ENCODE results near the gene PTPRU.

PTPRU gene

GRCh38 chr1:29235955-29236711 lies at the start of gene PTPRU:
Gene PTPRU, plus strand, starts transcription at chr1:29236522. Its CDS starts 123 bp downstream, at chr1:29236645.
- DNase-seq (ENCODE audit: low read depth) = peak; percentile 68

GRCh38 chr1:29186707-29187106 lies 49.6 kb upstream of the PTPRU start:
- DNase-seq (ENCODE audit: low read depth) = no peak

GRCh38 chr1:29190718-29191117 lies 45.6 kb upstream of the PTPRU start:
- no peak for DNase-seq (ENCODE audit: low read depth)

- no peak for DNase-seq (ENCODE audit: low read depth)
Observed at GRCh38 chr1:29193879-29194455, 42.4 kb upstream of the PTPRU start.

GRCh38 chr1:29195881-29196291 lies 40.4 kb upstream of the PTPRU start:
- DNase-seq (ENCODE audit: low read depth) = no peak

GRCh38 chr1:29196863-29197589 lies 39.3 kb upstream of the PTPRU start:
- no peak for DNase-seq (ENCODE audit: low read depth)

GRCh38 chr1:29197590-29197924 lies 38.8 kb upstream of the PTPRU start:
- DNase-seq (ENCODE audit: low read depth) = peak; percentile 4

GRCh38 chr1:29197993-29198392 lies 38.3 kb upstream of the PTPRU start:
- no peak for DNase-seq (ENCODE audit: low read depth)

GRCh38 chr1:29200906-29201594 lies 35.3 kb upstream of the PTPRU start:
- no peak for DNase-seq (ENCODE audit: low read depth)

GRCh38 chr1:29201595-29202051 lies 34.7 kb upstream of the PTPRU start:
- no peak for DNase-seq (ENCODE audit: low read depth)

- DNase-seq (ENCODE audit: low read depth) = no peak
Observed at GRCh38 chr1:29202053-29202452, 34.3 kb upstream of the PTPRU start.

- DNase-seq (ENCODE audit: low read depth) = peak; percentile 88
Observed at GRCh38 chr1:29202584-29203340, 33.6 kb upstream of the PTPRU start.

- no peak for DNase-seq (ENCODE audit: low read depth)
Observed at GRCh38 chr1:29208442-29208841, 27.9 kb upstream of the PTPRU start.

- no peak for DNase-seq (ENCODE audit: low read depth)
Observed at GRCh38 chr1:29209173-29209572, 27.1 kb upstream of the PTPRU start.

- no peak for DNase-seq (ENCODE audit: low read depth)
Observed at GRCh38 chr1:29210278-29211085, 25.8 kb upstream of the PTPRU start.

GRCh38 chr1:29211086-29212030 lies 25.0 kb upstream of the PTPRU start:
- no peak for DNase-seq (ENCODE audit: low read depth)

GRCh38 chr1:29213055-29213454 lies 23.3 kb upstream of the PTPRU start:
- no peak for DNase-seq (ENCODE audit: low read depth)

GRCh38 chr1:29217633-29218032 lies 18.7 kb upstream of the PTPRU start:
- no peak for DNase-seq (ENCODE audit: low read depth)

GRCh38 chr1:29218223-29218622 lies 18.1 kb upstream of the PTPRU start:
- no peak for DNase-seq (ENCODE audit: low read depth)

- no peak for DNase-seq (ENCODE audit: low read depth)
Observed at GRCh38 chr1:29221296-29221695, 15.0 kb upstream of the PTPRU start.
